DMS153 treated with DMSO at 0.1 percent for 48 hours (cell line): Measurements from ENCODE around the gene YJEFN3.

Experiments used
- DNase-seq: peaks from one replicate; lab custom pipeline; 2025; ENCODE audit not compliant: unreplicated experiment; lab: John Stamatoyannopoulos, UW

YJEFN3 gene

DNA sequence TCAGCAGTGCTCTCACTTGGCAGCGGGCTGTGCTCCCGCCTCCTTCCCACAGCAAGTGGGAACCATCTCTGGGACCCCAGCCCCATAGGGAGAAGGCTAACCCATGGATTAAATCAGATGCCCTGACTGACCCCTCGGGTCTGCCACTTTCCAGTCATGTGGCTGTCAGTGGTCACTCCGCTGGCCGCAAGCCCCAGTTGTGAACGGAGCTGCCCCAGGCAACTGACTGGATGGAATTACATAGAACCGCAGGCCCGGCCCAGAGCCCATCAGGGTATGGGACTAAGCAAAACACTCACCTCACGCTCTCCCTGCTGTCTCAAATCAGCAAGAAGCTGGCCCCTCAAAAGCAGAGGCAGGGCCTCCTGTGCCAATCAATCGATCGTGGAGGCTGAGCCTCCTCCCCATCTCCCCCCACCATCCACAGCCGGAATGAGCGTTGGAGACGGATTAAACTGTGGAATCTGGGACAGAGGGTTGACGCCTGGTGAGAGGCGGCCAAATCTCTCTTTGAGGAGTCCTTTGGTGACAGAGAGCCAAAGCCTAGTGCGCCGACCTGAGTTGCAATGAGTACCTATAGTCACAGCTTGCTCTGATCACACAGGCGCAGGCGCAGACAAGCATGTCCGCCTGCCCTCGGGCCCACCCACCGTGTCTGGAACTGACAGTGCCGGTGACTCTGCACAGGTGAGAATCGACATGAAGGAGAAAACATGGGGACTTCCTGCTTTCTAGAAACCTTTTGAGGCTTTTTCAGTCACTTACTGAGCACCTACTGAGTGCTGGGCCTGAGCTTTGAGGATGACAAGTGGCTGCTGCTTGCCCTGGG is 51.0 kb downstream of the YJEFN3 start:
- DNase-seq = no peak

DNA sequence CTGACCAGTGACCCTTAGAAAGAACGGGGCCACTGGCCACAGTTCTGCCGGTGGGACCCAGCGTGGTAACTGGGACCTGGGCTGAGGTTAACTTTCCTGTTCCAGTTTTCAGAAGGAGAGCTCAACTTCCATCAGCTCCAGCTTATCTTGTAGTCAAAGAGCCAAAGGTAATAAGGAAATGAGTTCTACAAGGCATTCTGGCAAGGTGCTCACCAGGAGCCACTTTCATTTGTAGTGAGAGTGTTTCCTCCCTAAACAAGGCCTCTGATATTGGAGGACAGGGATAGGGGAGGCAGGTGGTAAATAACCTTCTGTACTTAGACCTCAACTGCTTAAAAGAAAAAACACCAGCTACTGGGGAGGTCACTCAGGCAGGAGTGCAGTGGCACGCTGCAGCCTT is 51.7 kb downstream of the YJEFN3 start:
- DNase-seq = no peak

DNA sequence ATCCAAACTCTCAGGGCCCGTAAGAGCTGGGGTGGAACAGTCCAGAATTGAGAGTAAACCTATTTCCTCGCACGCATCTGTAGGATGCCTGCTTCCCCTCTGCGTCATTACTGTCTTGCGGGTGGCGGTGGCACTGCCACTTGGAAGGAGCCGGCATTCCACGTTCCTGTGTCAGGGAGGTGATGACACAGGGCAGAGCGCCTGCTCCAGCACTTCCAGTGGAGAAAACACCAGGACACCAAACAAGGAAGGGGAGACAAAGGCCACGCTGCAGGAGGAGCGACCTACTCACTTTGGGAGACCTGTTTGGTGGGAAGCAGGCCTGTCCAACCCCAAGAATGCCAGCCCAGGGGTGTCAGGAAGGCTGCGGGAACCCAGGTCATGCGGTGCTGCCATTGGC is 52.7 kb downstream of the YJEFN3 start:
- DNase-seq = no peak

DNA sequence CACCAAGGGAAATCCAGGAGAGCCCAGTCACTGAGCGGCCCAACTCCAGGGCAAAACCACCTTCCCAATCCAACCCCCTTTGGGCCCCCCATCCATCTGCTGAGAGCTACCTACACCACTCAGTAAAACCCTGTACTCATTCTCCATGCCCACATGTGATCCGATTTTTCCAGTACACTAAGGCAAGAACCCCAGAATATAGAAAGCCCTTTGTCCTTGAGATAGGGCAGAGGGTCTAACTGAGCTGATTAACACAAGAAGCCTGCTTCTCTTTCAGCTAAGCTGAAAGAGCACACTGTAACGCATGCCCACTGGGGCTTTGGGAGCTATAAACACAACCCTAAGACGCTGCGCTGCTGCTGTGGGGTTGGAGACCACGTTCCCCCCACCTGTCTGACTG is 53.8 kb downstream of the YJEFN3 start:
- DNase-seq = no peak

DNA sequence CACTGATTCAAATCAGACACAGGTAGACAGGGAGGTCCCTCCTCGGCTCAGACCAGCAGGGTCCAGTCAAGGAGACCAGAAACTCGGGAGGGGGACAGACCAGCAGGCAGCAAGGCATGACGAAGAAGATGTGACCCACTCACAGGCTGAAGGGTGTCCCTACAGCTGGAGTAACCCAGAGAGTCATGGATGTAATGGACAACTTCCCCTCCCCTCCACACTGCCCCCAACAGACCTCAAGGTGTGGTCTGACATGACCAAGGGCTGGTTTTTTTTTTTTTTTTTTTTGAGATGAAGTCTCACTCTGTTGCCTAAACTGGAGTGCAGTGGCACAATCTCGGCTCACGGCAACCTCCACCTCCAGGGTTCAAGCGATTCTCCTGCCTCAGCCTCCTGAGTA is 55.6 kb downstream of the YJEFN3 start:
- no peak for DNase-seq
